Gastrocnemius medialis (tissue), 4 donors: Measurements from ENCODE around the gene CFAP299.
"Not testable (repeated sequence)": the region's sequence is repeated elsewhere in the genome, so short reads cannot be mapped to it uniquely, and the experiment has no call there.

Experiments
- CTCF ChIP-seq, 5 experiments: fragments of 450-650 bp in 3 of 5; fragments of 200-600 bp in 2 of 5; sonication (generic) in 2 of 5; IDR thresholded peaks in 4 of 5; conservative IDR thresholded peaks in 1 of 5; 1 replicate in 4 of 5; 2 replicates in 1 of 5; pipeline ENCODE4 v1.5.1; 2016 to 2019; ENCODE audit warnings: antibody characterized with exemption in 5 of 5, mild to moderate bottlenecking in 3 of 5, moderate library complexity in 3 of 5
- POLR2A ChIP-seq, 2 donors: fragments of 450-650 bp; IDR thresholded peaks; one replicate each; pipeline ENCODE4 v1.6.1; 2017; ENCODE audit warnings: antibody characterized with exemption in 2 of 2, mild to moderate bottlenecking in 2 of 2, moderate library complexity in 2 of 2

- not testable (repeated sequence) for TF ChIP-seq CTCF (IDR thresholded peaks at IDR 0.05 in 4 of 5, conservative IDR thresholded peaks at IDR 0.05 in 1 of 5); POLR2A (IDR thresholded peaks at IDR 0.05)
Measured at GRCh38 chr4:80749558-80749957, 414.0 kb downstream of the CFAP299 start.
